GM21529 (cell line): ENCODE measurements around the gene ABHD1.

Source experiments
- ATAC-seq: cut with Tn5 transposase; IDR thresholded peaks from one replicate; pipeline ENCODE4 v1.9.1; 2021; ENCODE audit not compliant: unreplicated experiment

Gene ABHD1

GRCh38 chr2:27134781-27135477 is 11.3 kb downstream of the ABHD1 start:
- no peak for ATAC-seq

GRCh38 chr2:27135478-27135955 is 11.9 kb downstream of the ABHD1 start:
- ATAC-seq, result no peak

- no peak for ATAC-seq
Observed at GRCh38 chr2:27136751-27137150, 13.1 kb downstream of the ABHD1 start.

- no peak for ATAC-seq
Observed at GRCh38 chr2:27137322-27137935, 13.8 kb downstream of the ABHD1 start.

GRCh38 chr2:27138111-27138510 is 14.5 kb downstream of the ABHD1 start:
- ATAC-seq, result no peak

- no peak for ATAC-seq
Observed at GRCh38 chr2:27139310-27139709, 15.7 kb downstream of the ABHD1 start, which contains the start of gene PRR30. TSS of gene PRR30 (minus strand) at chr2:27139410. CDS start at chr2:27138329, 1,081 bp downstream.

GRCh38 chr2:27143285-27143684 is 19.7 kb downstream of the ABHD1 start:
- ATAC-seq, result no peak

GRCh38 chr2:27145682-27146081 is 22.1 kb downstream of the ABHD1 start:
- ATAC-seq, result no peak

- ATAC-seq, result no peak
Observed at GRCh38 chr2:27147935-27148334, 24.3 kb downstream of the ABHD1 start.

- ATAC-seq, result no peak
Observed at GRCh38 chr2:27148801-27149439, 25.3 kb downstream of the ABHD1 start, which contains the start of gene TCF23. TSS of gene TCF23 (plus strand) at chr2:27149004. CDS start at chr2:27149134, 130 bp downstream.

GRCh38 chr2:27149570-27150405 is 26.2 kb downstream of the ABHD1 start:
- ATAC-seq, result no peak

- no peak for ATAC-seq
Observed at GRCh38 chr2:27150639-27151230, 27.1 kb downstream of the ABHD1 start.

- no peak for ATAC-seq
Observed at GRCh38 chr2:27152102-27152795, 28.6 kb downstream of the ABHD1 start.

GRCh38 chr2:27152796-27153464 is 29.3 kb downstream of the ABHD1 start:
- ATAC-seq, result no peak

- no peak for ATAC-seq
Observed at GRCh38 chr2:27154488-27154887, 30.9 kb downstream of the ABHD1 start.

- no peak for ATAC-seq
Observed at GRCh38 chr2:27155069-27155520, 31.5 kb downstream of the ABHD1 start.

- ATAC-seq, result no peak
Observed at GRCh38 chr2:27158468-27158867, 34.9 kb downstream of the ABHD1 start.

GRCh38 chr2:27159271-27159670 is 35.7 kb downstream of the ABHD1 start:
- no peak for ATAC-seq

GRCh38 chr2:27160191-27160590 is 36.6 kb downstream of the ABHD1 start:
- no peak for ATAC-seq
